SK-N-MC (cell line): ENCODE measurements around the gene RNF135.
"Not testable (repeated sequence)": the region's sequence is repeated elsewhere in the genome, so short reads cannot be mapped to it uniquely, and the experiment has no call there.

ENCODE experiments used
- DNase-seq: peaks from one replicate; pipeline ENCODE4 v3.0.0-alpha.2; 2011; ENCODE audit warnings: low read depth, low spot score
- H3K27ac ChIP-seq: fragments of 200-600 bp; sonication (generic); 2 replicates; pipeline ENCODE4 v1.5.1; 2016; ENCODE audit warnings: mixed run types
- H3K36me3 ChIP-seq: fragments of 200-600 bp; sonication (generic); 2 replicates; pipeline ENCODE4 v1.6.1; 2017; ENCODE audit warnings: antibody characterized with exemption, low read length, mixed read lengths; ENCODE audit not compliant: insufficient read depth
- H3K4me3 ChIP-seq: fragments of 200-600 bp; sonication (generic); 2 replicates; pipeline ENCODE4 v1.5.1; 2016
- H3K9ac ChIP-seq: fragments of 200-600 bp; sonication (generic); 2 replicates; pipeline ENCODE4 v1.8.0; 2017; ENCODE audit warnings: mixed run types, mixed read lengths; ENCODE audit not compliant: insufficient read length
- H3K9me3 ChIP-seq: fragments of 200-600 bp; sonication (generic); 2 replicates; pipeline ENCODE4 v1.6.1; 2017; ENCODE audit warnings: low read depth, mild to moderate bottlenecking, antibody characterized with exemption, low read length, moderate library complexity, mixed read lengths
- EZH2 ChIP-seq: fragments of 200-600 bp; sonication (generic); IDR thresholded peaks from one replicate; pipeline ENCODE4 v1.6.1; 2017; ENCODE audit warnings: antibody characterized with exemption
- FOXP2 ChIP-seq: optimal IDR thresholded peaks from 2 replicates; pipeline ENCODE3; 2011; ENCODE audit warnings: mild to moderate bottlenecking, moderate library complexity; ENCODE audit not compliant: insufficient read depth; ENCODE audit errors: extremely low read length, control extremely low read depth
- POLR2AphosphoS5 ChIP-seq: IDR thresholded peaks from 2 replicates; pipeline ENCODE4 v1.6.1; 2012; ENCODE audit warnings: mild to moderate bottlenecking, low read depth, low read length, borderline replicate concordance

The RNF135 gene

GRCh38 chr17:30952638-30953393 is 18.0 kb upstream of the RNF135 start:
- no peak overlapping the region for H3K27ac ChIP-seq
- no peak overlapping the region for H3K9ac ChIP-seq
- no peak for DNase-seq
- H3K36me3 ChIP-seq = no peaks in the 10 kb centered on the region
- H3K4me3 ChIP-seq = no peak overlapping the region
- no peaks in the 10 kb centered on the region for H3K9me3 ChIP-seq
- TF ChIP-seq FOXP2 = no peak
- TF ChIP-seq EZH2 = no peak
- no peak for TF ChIP-seq POLR2AphosphoS5

- H3K36me3 ChIP-seq = no peaks in the 10 kb centered on the region
- H3K9me3 ChIP-seq = no peaks in the 10 kb centered on the region
- H3K9ac ChIP-seq = no peak overlapping the region
- TF ChIP-seq EZH2 = no peak
- TF ChIP-seq FOXP2 = no peak
- no peak for TF ChIP-seq POLR2AphosphoS5
- no peak for DNase-seq
- H3K27ac ChIP-seq = no peak overlapping the region
- H3K4me3 ChIP-seq = no peak overlapping the region
These were observed 16.6 kb upstream of the RNF135 start for GRCh38 chr17:30954046-30954830.

GRCh38 chr17:30956764-30957374 is 14.0 kb upstream of the RNF135 start:
- H3K36me3 ChIP-seq = no peaks in the 10 kb centered on the region
- TF ChIP-seq POLR2AphosphoS5 (no peak), FOXP2 (no peak), EZH2 (no peak)
- H3K9ac ChIP-seq = no peak overlapping the region
- no peak overlapping the region for H3K4me3 ChIP-seq
- H3K9me3 ChIP-seq = no peaks in the 10 kb centered on the region
- no peak for DNase-seq
- no peak overlapping the region for H3K27ac ChIP-seq

GRCh38 chr17:30957741-30958140 is 13.1 kb upstream of the RNF135 start:
- TF ChIP-seq EZH2 (no peak), POLR2AphosphoS5 (no peak), FOXP2 (no peak)
- H3K36me3 ChIP-seq = no peaks in the 10 kb centered on the region
- DNase-seq = no peak
- H3K9ac ChIP-seq = no peak overlapping the region
- H3K4me3 ChIP-seq = no peak overlapping the region
- H3K27ac ChIP-seq = no peak overlapping the region
- no peaks in the 10 kb centered on the region for H3K9me3 ChIP-seq

GRCh38 chr17:30958187-30958586 is 12.7 kb upstream of the RNF135 start:
- no peak overlapping the region for H3K27ac ChIP-seq
- H3K36me3 ChIP-seq = no peaks in the 10 kb centered on the region
- TF ChIP-seq EZH2 (no peak), FOXP2 (no peak), POLR2AphosphoS5 (no peak)
- no peaks in the 10 kb centered on the region for H3K9me3 ChIP-seq
- DNase-seq = no peak
- H3K4me3 ChIP-seq = no peak overlapping the region
- no peak overlapping the region for H3K9ac ChIP-seq

- H3K9me3 ChIP-seq = no peaks in the 10 kb centered on the region
- DNase-seq = no peak
- H3K27ac ChIP-seq = no peak overlapping the region
- no peak overlapping the region for H3K4me3 ChIP-seq
- H3K9ac ChIP-seq = no peak overlapping the region
- no peaks in the 10 kb centered on the region for H3K36me3 ChIP-seq
- no peak for TF ChIP-seq POLR2AphosphoS5
- TF ChIP-seq EZH2 = no peak
- no peak for TF ChIP-seq FOXP2
These were observed 9.3 kb upstream of the RNF135 start for GRCh38 chr17:30961209-30962188.

- not testable (repeated sequence) for H3K9me3 ChIP-seq, H3K9ac ChIP-seq, H3K36me3 ChIP-seq, DNase-seq, H3K27ac ChIP-seq, H3K4me3 ChIP-seq
These were observed 6.5 kb upstream of the RNF135 start for GRCh38 chr17:30964312-30964711.
